WTC11 (cell line): Measurements from ENCODE around the gene CACNA2D3.

ENCODE experiments used
- IRF2 ChIP-seq: sonication (generic); formaldehyde crosslinking; IDR thresholded peaks from 2 replicates; pipeline ENCODE4 v1.8.0; 2022; ENCODE audit warnings: low read depth, missing genetic modification reagents, borderline replicate concordance
- JAZF1 ChIP-seq: fragments of 250-450 bp; sonication (Bioruptor Pico); IDR thresholded peaks from 2 replicates; pipeline ENCODE4 v1.9.0; 2021; ENCODE audit warnings: moderate library complexity, mild to moderate bottlenecking, inconsistent platforms
- MXD4 ChIP-seq: fragments of 250-450 bp; sonication (Bioruptor Pico); IDR thresholded peaks from 2 replicates; pipeline ENCODE4 v1.8.0; 2021; ENCODE audit warnings: mild to moderate bottlenecking, moderate library complexity, borderline replicate concordance
- NR1H2 ChIP-seq: sonication (generic); formaldehyde crosslinking; IDR thresholded peaks from 2 replicates; pipeline ENCODE4 v1.9.0; 2021; ENCODE audit warnings: mild to moderate bottlenecking, moderate library complexity, missing genetic modification reagents
- TCF7 ChIP-seq: sonication (generic); formaldehyde crosslinking; IDR thresholded peaks from 2 replicates; pipeline ENCODE4 v1.8.0; 2022; ENCODE audit warnings: mild to moderate bottlenecking, low read depth, missing genetic modification reagents, moderate library complexity
- TF ChIP-seq, protein P1 (sequence below): fragments of 200-600 bp; IDR thresholded peaks from 2 replicates; pipeline ENCODE4 v1.8.0; 2022; ENCODE audit warnings: antibody characterized with exemption
- TF ChIP-seq, protein P2 (sequence below): sonication (generic); formaldehyde crosslinking; IDR thresholded peaks from 2 replicates; pipeline ENCODE4 v1.8.1; 2022; ENCODE audit warnings: low read depth, missing genetic modification reagents, borderline replicate concordance
- TF ChIP-seq, protein P3 (sequence below): sonication (generic); formaldehyde crosslinking; conservative IDR thresholded peaks from 2 replicates; pipeline ENCODE4 v1.8.1; 2022; ENCODE audit warnings: mild to moderate bottlenecking, missing genetic modification reagents
- TF ChIP-seq, protein P4 (sequence below): sonication (generic); formaldehyde crosslinking; IDR thresholded peaks from 2 replicates; pipeline ENCODE4 v1.8.1; 2023; ENCODE audit warnings: mild to moderate bottlenecking, missing genetic modification reagents, moderate library complexity
- TF ChIP-seq, protein P5 (sequence below): sonication (generic); formaldehyde crosslinking; IDR thresholded peaks from 2 replicates; pipeline ENCODE4 v1.8.1; 2022; ENCODE audit warnings: low read depth, mild to moderate bottlenecking, moderate library complexity, missing genetic modification reagents, borderline replicate concordance
- TF ChIP-seq, protein P6 (sequence below): sonication (generic); formaldehyde crosslinking; IDR thresholded peaks from 2 replicates; pipeline ENCODE4 v1.8.0; 2022; ENCODE audit warnings: mild to moderate bottlenecking, missing genetic modification reagents
- TF ChIP-seq, protein P7 (sequence below): sonication (generic); formaldehyde crosslinking; IDR thresholded peaks from 2 replicates; pipeline ENCODE4 v1.8.1; 2022; ENCODE audit warnings: mild to moderate bottlenecking, moderate library complexity, missing genetic modification reagents

DNA sequence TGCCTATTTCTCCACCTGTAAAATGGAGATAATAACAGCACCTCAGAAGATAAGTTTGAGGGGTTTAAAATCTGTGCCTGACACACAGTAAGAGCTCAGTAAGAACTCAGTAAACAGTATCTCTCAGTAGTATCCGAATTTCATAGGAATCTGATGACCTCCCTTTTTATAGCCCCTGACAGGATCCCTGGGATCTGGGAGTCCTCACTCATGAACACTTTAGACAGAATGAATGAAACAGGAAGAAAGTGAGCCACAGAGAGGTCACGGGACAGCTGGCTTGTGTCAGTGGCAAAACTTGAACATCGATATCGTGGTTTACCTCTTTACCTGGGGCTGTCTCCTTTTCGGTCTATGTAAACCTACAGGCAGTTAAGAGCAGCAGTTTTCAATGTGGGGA, 754.3 kb downstream of the CACNA2D3 start:
- TF ChIP-seq, protein P1, sequence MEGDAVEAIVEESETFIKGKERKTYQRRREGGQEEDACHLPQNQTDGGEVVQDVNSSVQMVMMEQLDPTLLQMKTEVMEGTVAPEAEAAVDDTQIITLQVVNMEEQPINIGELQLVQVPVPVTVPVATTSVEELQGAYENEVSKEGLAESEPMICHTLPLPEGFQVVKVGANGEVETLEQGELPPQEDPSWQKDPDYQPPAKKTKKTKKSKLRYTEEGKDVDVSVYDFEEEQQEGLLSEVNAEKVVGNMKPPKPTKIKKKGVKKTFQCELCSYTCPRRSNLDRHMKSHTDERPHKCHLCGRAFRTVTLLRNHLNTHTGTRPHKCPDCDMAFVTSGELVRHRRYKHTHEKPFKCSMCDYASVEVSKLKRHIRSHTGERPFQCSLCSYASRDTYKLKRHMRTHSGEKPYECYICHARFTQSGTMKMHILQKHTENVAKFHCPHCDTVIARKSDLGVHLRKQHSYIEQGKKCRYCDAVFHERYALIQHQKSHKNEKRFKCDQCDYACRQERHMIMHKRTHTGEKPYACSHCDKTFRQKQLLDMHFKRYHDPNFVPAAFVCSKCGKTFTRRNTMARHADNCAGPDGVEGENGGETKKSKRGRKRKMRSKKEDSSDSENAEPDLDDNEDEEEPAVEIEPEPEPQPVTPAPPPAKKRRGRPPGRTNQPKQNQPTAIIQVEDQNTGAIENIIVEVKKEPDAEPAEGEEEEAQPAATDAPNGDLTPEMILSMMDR: no peak
- TF ChIP-seq, protein P2, sequence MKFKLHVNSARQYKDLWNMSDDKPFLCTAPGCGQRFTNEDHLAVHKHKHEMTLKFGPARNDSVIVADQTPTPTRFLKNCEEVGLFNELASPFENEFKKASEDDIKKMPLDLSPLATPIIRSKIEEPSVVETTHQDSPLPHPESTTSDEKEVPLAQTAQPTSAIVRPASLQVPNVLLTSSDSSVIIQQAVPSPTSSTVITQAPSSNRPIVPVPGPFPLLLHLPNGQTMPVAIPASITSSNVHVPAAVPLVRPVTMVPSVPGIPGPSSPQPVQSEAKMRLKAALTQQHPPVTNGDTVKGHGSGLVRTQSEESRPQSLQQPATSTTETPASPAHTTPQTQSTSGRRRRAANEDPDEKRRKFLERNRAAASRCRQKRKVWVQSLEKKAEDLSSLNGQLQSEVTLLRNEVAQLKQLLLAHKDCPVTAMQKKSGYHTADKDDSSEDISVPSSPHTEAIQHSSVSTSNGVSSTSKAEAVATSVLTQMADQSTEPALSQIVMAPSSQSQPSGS (CRISPR knock-in tag): no peak
- TF ChIP-seq, protein P3, sequence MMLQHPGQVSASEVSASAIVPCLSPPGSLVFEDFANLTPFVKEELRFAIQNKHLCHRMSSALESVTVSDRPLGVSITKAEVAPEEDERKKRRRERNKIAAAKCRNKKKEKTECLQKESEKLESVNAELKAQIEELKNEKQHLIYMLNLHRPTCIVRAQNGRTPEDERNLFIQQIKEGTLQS (CRISPR knock-in tag): no peak
- TF ChIP-seq NR1H2 (no peak), MXD4 (CRISPR knock-in tag) (no peak), TCF7 (CRISPR knock-in tag) (no peak), JAZF1 (CRISPR knock-in tag) (no peak), IRF2 (no peak)
- TF ChIP-seq, protein P4, sequence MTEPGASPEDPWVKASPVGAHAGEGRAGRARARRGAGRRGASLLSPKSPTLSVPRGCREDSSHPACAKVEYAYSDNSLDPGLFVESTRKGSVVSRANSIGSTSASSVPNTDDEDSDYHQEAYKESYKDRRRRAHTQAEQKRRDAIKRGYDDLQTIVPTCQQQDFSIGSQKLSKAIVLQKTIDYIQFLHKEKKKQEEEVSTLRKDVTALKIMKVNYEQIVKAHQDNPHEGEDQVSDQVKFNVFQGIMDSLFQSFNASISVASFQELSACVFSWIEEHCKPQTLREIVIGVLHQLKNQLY: no peak
- TF ChIP-seq, protein P5, sequence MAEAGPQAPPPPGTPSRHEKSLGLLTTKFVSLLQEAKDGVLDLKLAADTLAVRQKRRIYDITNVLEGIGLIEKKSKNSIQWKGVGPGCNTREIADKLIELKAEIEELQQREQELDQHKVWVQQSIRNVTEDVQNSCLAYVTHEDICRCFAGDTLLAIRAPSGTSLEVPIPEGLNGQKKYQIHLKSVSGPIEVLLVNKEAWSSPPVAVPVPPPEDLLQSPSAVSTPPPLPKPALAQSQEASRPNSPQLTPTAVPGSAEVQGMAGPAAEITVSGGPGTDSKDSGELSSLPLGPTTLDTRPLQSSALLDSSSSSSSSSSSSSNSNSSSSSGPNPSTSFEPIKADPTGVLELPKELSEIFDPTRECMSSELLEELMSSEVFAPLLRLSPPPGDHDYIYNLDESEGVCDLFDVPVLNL (CRISPR knock-in tag): no peak
- TF ChIP-seq, protein P6, sequence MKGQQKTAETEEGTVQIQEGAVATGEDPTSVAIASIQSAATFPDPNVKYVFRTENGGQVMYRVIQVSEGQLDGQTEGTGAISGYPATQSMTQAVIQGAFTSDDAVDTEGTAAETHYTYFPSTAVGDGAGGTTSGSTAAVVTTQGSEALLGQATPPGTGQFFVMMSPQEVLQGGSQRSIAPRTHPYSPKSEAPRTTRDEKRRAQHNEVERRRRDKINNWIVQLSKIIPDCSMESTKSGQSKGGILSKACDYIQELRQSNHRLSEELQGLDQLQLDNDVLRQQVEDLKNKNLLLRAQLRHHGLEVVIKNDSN (CRISPR knock-in tag): no peak
- TF ChIP-seq, protein P7, sequence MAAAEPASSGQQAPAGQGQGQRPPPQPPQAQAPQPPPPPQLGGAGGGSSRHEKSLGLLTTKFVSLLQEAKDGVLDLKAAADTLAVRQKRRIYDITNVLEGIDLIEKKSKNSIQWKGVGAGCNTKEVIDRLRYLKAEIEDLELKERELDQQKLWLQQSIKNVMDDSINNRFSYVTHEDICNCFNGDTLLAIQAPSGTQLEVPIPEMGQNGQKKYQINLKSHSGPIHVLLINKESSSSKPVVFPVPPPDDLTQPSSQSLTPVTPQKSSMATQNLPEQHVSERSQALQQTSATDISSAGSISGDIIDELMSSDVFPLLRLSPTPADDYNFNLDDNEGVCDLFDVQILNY (CRISPR knock-in tag): no peak
